ENCODE data around the gene GRAMD1A. TPM values are rescaled to one million over a fixed set of nuclear protein-coding genes. Genes with fewer than 3 reads are reported as not detected.

The GRAMD1A gene
- total and polyA plus RNA-seq, 2 of the 8 experiments (the other 6 are each of a cell fraction or from before 2014, with no cell fraction given) = 113 to 154 TPM

- Histone ChIP-seq H3K4me2 (ENCODE audit: insufficient read depth in 1 of 2, low read depth in 2 of 2, low read length in 2 of 2) (no peak overlapping the region), H3K79me1 (ENCODE audit: low read depth, low read length) (peaks cover 9% of the 10 kb centered on the region), H2AK5ac (ENCODE audit: low read depth, low read length) (no peak overlapping the region), H2BK120ac (replicated peaks; ENCODE audit: low read depth, low read length) (no peak overlapping the region), H3K23ac (ENCODE audit: insufficient read length) (no peak overlapping the region), H4K20me1 (replicated peaks in 1 of 2; ENCODE audit: control insufficient read depth in 1 of 2, insufficient read depth in 2 of 2, low read length in 2 of 2) (peaks cover 0 to 3% of the 10 kb centered on the region in 2 experiments), H3K18ac (ENCODE audit: extremely low read depth, low read length) (no peak overlapping the region), H3K9ac (replicated peaks in 1 of 4; ENCODE audit: extremely low read depth in 1 of 4, low read depth in 3 of 4, low read length in 3 of 4) (no peak overlapping the region), H3K4me3 (ENCODE audit: extremely low read depth in 1 of 4, insufficient read depth in 2 of 4, low read depth in 3 of 4, low read length in 4 of 4) (no peak overlapping the region), H4K5ac (ENCODE audit: insufficient read length, low read depth, low read length) (no peak overlapping the region), H3K56ac (replicated peaks; ENCODE audit: insufficient read length, low read depth, low read length) (no peak overlapping the region), H4K91ac (replicated peaks; ENCODE audit: insufficient read length, low read length) (no peak overlapping the region), H3K27me3 (replicated peaks in 1 of 4; ENCODE audit: control insufficient read depth in 3 of 4, extremely low read depth in 1 of 4, insufficient read depth in 3 of 4, low read length in 3 of 4) (peaks cover 0 to 11% (median 5%) of the 10 kb centered on the region in 4 experiments; a peak in 3 of 7 replicates), H2BK15ac (ENCODE audit: low read length) (no peak overlapping the region), H2BK12ac (ENCODE audit: low read depth, low read length) (no peak overlapping the region), H2AFZ (ENCODE audit: low read length) (no peak overlapping the region), H3K23me2 (ENCODE audit: low read depth, low read length) (peaks cover 5% of the 10 kb centered on the region; the same call in 1 of the 2 replicates), H2BK5ac (ENCODE audit: low read depth, low read length) (no peak overlapping the region), H2BK20ac (ENCODE audit: low read length) (no peak overlapping the region), H3K36me3 (ENCODE audit: control insufficient read depth in 2 of 4, insufficient read depth in 4 of 4, low read length in 3 of 4) (peaks cover 16 to 35% (median 23%) of the 10 kb centered on the region in 4 experiments), H3K27ac (ENCODE audit: low read depth, low read length) (no peak overlapping the region), H3K79me2 (ENCODE audit: control insufficient read depth in 1 of 2, insufficient read depth in 2 of 2, low read length in 2 of 2) (peaks cover 0 to 16% of the 10 kb centered on the region in 2 experiments; a peak in 2 of 4 replicates), H3K14ac (ENCODE audit: insufficient read length) (no peak overlapping the region), H4K8ac (ENCODE audit: extremely low read depth, insufficient read depth, low read length) (no peak overlapping the region), H3K4me1 (replicated peaks in 1 of 4; ENCODE audit: control insufficient read depth in 3 of 4, insufficient read depth in 4 of 4, low read length in 3 of 4) (peaks cover 0 to 8% (median 2%) of the 10 kb centered on the region in 4 experiments; a peak in 2 of 7 replicates), H3K9me3 (ENCODE audit: insufficient read depth in 2 of 2, low read depth in 1 of 2, low read length in 1 of 2) (peaks cover 42 to 51% of the 10 kb centered on the region in 2 experiments), H3K4ac (replicated peaks; ENCODE audit: insufficient read length, low read depth, low read length) (no peak overlapping the region)
- peak in 1 of 2 experiments; percentile 29 for DNase-seq (ENCODE audit: low read depth in 1 of 2, low spot score in 2 of 2)
- CTCF ChIA-PET (ENCODE audit: partially characterized antibody) = interaction anchor here (0.7 to 2.9 kb wide), 5 partner anchors 11 to 122 kb away, joined by 3 to 9 read pairs (median 3); no protein-coding TSS in a partner anchor
- 92% methylated on average over 12 of the region's 12 CpGs; no CpG with 5 or more reads in 1 of the 2 experiments for WGBS, 2 experiments (ENCODE audit: extremely low coverage in 1 of 2, insufficient coverage in 1 of 2, insufficient read length in 1 of 2, insufficient replicate concordance in 2 of 2, low coverage in 1 of 2, low lambda C conversion rate in 2 of 2, missing lambda C conversion rate in 1 of 2)
- FAIRE-seq = no peak
- POLR2A ChIA-PET (ENCODE audit: partially characterized antibody) = interaction anchor here (0.7 to 1.8 kb wide), 5 partner anchors 10 to 48 kb away, joined by 3 to 9 read pairs (median 4); partner anchors contain the start of gene GRAMD1A
- TF ChIP-seq TEAD4 (IDR thresholded peaks at IDR 0.05; ENCODE audit: low read depth, low read length) (no peak), SP4 (IDR thresholded peaks at IDR 0.05; ENCODE audit: low read length) (no peak), MAX (IDR thresholded peaks at IDR 0.05) (no peak), ASH2L (IDR thresholded peaks at IDR 0.05; ENCODE audit: low read length) (no peak), RNF2 (IDR thresholded peaks at IDR 0.05; ENCODE audit: borderline replicate concordance, low read depth, low read length, missing control alignments, poor library complexity, severe bottlenecking) (no peak), BCL11A (IDR thresholded peaks at IDR 0.05; ENCODE audit: low read depth in 2 of 2, low read length in 2 of 2) (no peak), CBX5 (IDR thresholded peaks at IDR 0.05; ENCODE audit: low read depth, low read length) (no peak), POLR2AphosphoS5 (IDR thresholded peaks at IDR 0.05; ENCODE audit: low read depth, low read length) (no peak), SP2 (IDR thresholded peaks at IDR 0.05; ENCODE audit: low read length) (no peak), HDAC2 (IDR thresholded peaks at IDR 0.05; ENCODE audit: borderline replicate concordance in 1 of 2, low read depth in 2 of 2, low read length in 2 of 2) (no peak), PHF8 (conservative IDR thresholded peaks at IDR 0.05; ENCODE audit: low read depth, low read length) (no peak)
Observed at GRCh38 chr19:34960940-34961679, 39.0 kb upstream of the GRAMD1A start.

Measured in H1 (cell line).